Sigmoid colon (tissue), 4 donors: Measurements from ENCODE around the gene HAUS5.

Experiments used
- POLR2A ChIP-seq, 2 donors: fragments of 450-650 bp; IDR thresholded peaks; one replicate each; pipeline ENCODE4 v1.6.1; 2016; ENCODE audit warnings: antibody characterized with exemption in 2 of 2, mild to moderate bottlenecking in 2 of 2, moderate library complexity in 2 of 2
- POLR2AphosphoS5 ChIP-seq, 4 donors: sonication (generic); formaldehyde crosslinking; IDR thresholded peaks; one replicate each; pipeline ENCODE4 v1.6.1; 2017; ENCODE audit warnings: antibody characterized with exemption in 4 of 4
- TF ChIP-seq, protein P1 (sequence below), 4 experiments: fragments of 450-650 bp in 3 of 4; fragments of 200-600 bp in 1 of 4; IDR thresholded peaks; one replicate each; pipeline ENCODE4 v1.5.1; 2016 to 2019; ENCODE audit warnings: antibody characterized with exemption in 4 of 4, mild to moderate bottlenecking in 3 of 4, moderate library complexity in 2 of 4

DNA sequence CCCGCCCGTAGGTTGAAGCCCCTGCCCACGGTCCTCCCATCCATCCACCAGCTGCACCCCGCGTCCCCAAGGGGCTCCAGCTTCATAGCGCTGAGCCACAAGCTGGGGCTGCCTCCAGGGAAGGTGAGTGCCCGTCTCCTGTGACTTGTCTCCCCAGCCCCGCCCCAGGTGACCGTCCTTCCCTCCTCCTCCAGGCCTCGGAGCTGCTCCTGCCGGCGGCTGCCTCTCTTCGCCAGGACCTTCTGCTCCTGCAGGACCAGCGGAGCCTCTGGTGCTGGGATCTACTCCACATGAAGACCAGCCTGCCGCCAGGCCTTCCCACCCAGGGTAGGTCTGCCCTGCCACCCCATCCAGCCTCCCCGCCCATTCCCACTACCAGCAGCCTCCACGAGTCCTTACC is 7.5 kb downstream of the HAUS5 start:
- no peak for TF ChIP-seq POLR2A (IDR thresholded peaks at IDR 0.05)
- no peak for TF ChIP-seq POLR2AphosphoS5 (IDR thresholded peaks at IDR 0.05)
- TF ChIP-seq, protein P1, sequence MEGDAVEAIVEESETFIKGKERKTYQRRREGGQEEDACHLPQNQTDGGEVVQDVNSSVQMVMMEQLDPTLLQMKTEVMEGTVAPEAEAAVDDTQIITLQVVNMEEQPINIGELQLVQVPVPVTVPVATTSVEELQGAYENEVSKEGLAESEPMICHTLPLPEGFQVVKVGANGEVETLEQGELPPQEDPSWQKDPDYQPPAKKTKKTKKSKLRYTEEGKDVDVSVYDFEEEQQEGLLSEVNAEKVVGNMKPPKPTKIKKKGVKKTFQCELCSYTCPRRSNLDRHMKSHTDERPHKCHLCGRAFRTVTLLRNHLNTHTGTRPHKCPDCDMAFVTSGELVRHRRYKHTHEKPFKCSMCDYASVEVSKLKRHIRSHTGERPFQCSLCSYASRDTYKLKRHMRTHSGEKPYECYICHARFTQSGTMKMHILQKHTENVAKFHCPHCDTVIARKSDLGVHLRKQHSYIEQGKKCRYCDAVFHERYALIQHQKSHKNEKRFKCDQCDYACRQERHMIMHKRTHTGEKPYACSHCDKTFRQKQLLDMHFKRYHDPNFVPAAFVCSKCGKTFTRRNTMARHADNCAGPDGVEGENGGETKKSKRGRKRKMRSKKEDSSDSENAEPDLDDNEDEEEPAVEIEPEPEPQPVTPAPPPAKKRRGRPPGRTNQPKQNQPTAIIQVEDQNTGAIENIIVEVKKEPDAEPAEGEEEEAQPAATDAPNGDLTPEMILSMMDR (IDR thresholded peaks at IDR 0.05) = no peak
